C1 segment of cervical spinal cord (tissue), 14 donors: Measurements from ENCODE around the gene CADM3.

ENCODE experiments used
- DNase-seq, 14 donors: peaks; one replicate each; lab custom pipeline; 2025; lab: John Stamatoyannopoulos, UW

CADM3 gene

GRCh38 chr1:159172614-159173291, 1.3 kb downstream of the CADM3 start:
- DNase-seq = peak in 8 of 14 donors; percentile 17 to 92 (median 47)

DNA sequence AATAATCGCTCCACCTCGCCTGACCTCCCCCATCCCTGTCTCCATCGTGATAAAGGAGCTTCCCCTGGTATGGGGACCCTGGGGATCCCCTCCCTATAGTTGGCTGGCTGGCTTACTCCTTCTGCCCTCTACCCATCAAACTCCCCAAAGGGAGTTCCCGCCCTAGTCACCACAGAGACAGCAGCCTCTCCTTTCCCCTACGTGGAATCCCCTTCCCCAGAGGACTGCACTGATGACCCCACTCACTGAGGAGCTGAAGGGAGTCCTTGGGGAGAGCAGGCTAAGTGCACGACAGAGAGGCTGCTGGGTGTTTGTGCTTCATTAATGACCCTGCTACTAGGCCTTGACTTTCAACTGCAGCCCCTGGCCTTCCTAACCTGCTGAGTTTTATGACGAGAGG, 1.9 kb downstream of the CADM3 start:
- no peak for DNase-seq

DNA sequence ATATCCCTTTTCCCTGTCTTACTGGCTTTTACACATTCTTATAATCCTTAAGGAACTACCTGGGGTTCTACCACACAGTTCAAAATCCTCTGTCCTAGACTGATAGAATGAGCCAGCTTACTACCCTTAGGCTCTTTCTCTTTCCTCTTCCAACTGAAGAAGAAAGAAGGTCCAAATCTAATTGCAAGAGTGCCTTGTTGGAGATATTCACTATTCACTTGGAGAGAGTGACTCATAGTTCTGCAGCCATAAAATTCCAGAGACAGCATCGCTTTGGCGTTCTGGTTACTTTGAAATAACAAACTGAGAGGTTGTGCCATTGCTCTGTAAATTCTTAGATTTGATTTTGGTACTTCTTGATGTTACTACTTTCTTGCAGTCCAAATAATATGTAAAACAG, 4.2 kb downstream of the CADM3 start:
- no peak for DNase-seq

- DNase-seq = no peak
Measured at GRCh38 chr1:159177272-159177907, 6.0 kb downstream of the CADM3 start.

- DNase-seq = peak in 1 of 14 donors; percentile 90
Measured at GRCh38 chr1:159179906-159180305, 8.5 kb downstream of the CADM3 start.

- no peak for DNase-seq
Measured at GRCh38 chr1:159180516-159180915, 9.1 kb downstream of the CADM3 start.

DNA sequence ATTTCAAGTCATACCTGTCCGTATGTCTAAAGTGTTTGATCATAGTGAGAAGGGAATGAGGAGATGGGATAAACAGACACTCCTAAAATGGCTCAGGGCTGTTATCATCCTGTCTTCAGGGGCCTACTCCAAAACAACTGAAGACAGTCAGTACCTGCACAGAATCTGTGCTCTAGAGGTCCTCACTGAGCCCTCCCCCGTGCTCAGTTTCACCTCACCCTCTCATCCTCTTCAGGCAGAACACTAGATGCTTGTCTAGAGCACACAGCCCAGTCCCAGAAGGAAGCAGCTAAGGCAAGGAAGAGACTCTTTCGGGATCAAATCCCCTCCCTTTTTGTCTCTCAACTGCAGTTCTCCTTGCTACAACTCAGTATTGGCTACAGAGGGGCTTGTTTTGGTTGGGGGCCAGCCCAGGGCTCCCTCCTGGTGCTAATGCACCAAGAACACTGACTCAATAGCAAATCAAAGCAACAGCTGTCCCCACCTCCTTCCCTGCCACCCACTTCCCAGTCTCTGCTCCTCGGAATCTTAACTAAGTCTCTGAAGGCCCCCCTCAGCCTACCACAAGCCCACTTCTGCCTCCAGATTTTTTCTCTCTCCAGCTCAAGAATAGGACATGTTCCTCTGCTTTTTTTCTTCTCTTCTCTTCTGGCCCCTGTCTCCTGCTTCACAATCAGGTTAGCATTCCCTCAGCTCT, 10.1 kb downstream of the CADM3 start:
- DNase-seq = no peak

DNA sequence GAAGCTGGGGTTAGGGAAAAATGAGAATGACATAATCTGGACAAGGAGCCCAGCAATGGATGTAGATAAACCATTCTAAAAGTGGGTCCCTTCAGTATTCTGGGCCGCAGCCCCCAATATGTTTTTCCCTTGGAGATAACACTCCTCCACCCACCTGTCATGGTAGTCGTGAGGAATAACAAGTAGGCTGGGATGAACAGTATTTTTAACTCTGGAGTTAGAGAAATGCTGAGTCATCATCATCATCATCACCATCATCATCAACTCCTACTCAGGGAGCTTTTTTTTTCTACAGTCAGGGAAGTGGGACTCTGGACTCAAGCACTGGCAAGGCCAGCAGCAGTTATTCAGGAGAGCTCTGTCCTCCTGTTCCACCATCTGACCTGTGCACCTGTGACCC, 12.8 kb downstream of the CADM3 start:
- no peak for DNase-seq

DNA sequence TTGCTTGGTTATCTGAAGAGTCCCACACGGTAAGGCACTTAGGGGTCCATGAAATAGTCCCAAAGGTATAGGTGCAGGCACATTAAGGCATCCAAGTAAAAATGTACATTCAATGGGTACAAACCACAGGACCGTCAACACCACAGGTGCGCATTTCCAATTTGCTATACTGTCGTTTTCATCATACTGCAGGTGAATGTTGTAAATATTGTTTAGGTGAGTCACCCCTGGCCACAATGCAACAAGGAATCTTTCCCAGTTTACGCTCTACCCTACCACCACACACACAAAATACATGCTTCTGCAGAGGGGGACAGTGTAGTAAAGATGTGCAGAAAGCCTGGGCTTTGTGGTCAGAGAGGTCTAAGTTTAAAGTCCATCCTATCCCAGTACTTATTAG, 13.7 kb downstream of the CADM3 start:
- DNase-seq = no peak

GRCh38 chr1:159187033-159187432, 15.6 kb downstream of the CADM3 start:
- DNase-seq = no peak

GRCh38 chr1:159187647-159188374, 16.4 kb downstream of the CADM3 start:
- DNase-seq = no peak

- peak in 10 of 14 donors; percentile 14 to 61 (median 38) for DNase-seq
Measured at GRCh38 chr1:159188375-159188788, 17.0 kb downstream of the CADM3 start.

- DNase-seq = no peak
Measured at GRCh38 chr1:159190441-159190840, 19.0 kb downstream of the CADM3 start.

DNA sequence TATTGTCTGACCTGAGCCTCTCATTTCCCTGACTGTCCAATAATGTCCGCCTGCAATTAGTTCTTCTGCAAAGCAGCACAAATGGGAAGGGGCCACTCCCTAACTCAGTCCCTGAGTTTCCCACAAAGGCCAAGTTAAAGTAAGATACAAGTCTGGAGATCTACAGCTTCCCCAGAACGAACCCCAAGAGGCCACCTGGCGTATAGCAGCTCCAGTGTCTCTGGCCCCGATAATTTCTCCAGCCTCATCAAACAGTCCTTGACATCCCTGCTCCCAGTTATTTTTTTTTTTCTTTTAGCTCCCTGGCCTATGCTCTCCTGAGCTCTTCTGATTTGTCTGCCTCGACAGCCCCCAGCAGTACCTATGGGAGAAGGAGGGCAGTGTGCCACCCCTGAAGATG, 25.1 kb downstream of the CADM3 start:
- no peak for DNase-seq

GRCh38 chr1:159197561-159198557, 26.4 kb downstream of the CADM3 start:
- DNase-seq = peak in 11 of 14 donors; percentile 9 to 78 (median 32)

DNA sequence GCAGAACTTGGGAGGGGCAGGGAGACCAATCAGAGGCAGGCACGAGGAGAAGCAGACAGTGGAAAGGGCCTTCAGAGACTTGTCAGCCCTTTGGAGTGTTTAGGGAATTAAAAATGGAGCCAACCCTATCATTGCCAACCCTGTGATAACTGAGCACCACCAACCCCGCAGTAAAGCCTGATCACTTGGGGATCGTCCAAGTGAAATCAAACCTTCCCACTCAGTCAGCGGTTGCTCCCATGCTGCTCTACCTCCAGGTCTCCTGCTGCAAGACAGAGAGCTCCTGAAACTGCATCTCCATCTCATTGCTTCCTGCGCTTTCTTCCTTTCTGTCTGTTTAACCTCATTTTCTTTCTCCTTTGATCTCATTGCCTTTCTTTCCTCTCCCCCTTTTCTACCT, 28.5 kb downstream of the CADM3 start:
- no peak for DNase-seq

GRCh38 chr1:159200769-159201168, 29.4 kb downstream of the CADM3 start:
- no peak for DNase-seq

- peak in 1 of 14 donors; percentile 63 for DNase-seq
Measured at GRCh38 chr1:159201642-159202041, 30.2 kb downstream of the CADM3 start.

- no peak for DNase-seq
Measured at GRCh38 chr1:159203610-159204009, 32.2 kb downstream of the CADM3 start.

GRCh38 chr1:159204161-159205141, 33.0 kb downstream of the CADM3 start, which contains the start of gene ACKR1:
Gene ACKR1 (plus strand): TSS chr1:159204875. CDS start chr1:159204960, 85 bp downstream.
- no peak for DNase-seq
